ENCODE data around the gene AVPR2.

AVPR2 gene

DNA sequence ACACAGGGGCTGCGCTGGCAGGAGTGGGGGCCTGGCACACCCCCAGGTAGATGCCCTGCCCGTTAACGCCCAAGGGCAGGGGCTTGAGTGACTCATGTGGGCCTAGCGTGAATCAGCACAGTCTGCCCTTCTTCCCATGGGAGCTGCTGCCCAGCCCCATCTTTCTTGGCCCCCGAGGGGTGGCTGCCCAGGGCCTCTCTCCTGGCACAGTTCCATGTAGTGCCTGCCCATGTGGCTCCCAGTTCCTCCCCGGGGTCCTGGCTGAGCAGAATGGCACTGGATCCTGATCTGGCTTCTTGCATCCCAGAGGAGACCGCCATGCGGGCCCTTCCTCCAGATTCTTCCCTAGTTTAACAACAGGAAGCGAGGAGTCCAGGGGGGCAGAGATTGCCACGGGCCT lies 2.1 kb upstream of the AVPR2 start:
- DNase-seq (ENCODE audit: low read depth in 1 of 2, low spot score in 1 of 2) = no peak
- TF ChIP-seq JUND (IDR thresholded peaks at IDR 0.05; ENCODE audit: low read depth) = no peak
- in situ Hi-C loops (cut with HindIII; ENCODE audit: low pct_unique_long_range_greater_than_20kb, low sequenced_read_pairs) = no loop called here

GRCh38 chrX:153903238-153903980 lies 1.1 kb upstream of the AVPR2 start:
- DNase-seq (ENCODE audit: low read depth in 1 of 2, low spot score in 1 of 2) = no peak
- in situ Hi-C loops (cut with HindIII; ENCODE audit: low pct_unique_long_range_greater_than_20kb, low sequenced_read_pairs) = no loop called here
- TF ChIP-seq JUND (IDR thresholded peaks at IDR 0.05; ENCODE audit: low read depth) = no peak

DNA sequence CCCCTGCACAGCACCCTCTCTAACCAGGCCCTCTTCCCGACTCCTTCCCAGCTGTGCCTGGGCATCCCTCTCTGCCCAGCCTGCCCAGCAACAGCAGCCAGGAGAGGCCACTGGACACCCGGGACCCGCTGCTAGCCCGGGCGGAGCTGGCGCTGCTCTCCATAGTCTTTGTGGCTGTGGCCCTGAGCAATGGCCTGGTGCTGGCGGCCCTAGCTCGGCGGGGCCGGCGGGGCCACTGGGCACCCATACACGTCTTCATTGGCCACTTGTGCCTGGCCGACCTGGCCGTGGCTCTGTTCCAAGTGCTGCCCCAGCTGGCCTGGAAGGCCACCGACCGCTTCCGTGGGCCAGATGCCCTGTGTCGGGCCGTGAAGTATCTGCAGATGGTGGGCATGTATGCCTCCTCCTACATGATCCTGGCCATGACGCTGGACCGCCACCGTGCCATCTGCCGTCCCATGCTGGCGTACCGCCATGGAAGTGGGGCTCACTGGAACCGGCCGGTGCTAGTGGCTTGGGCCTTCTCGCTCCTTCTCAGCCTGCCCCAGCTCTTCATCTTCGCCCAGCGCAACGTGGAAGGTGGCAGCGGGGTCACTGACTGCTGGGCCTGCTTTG lies 1.1 kb downstream of the AVPR2 start:
- in situ Hi-C loops (cut with HindIII; ENCODE audit: low pct_unique_long_range_greater_than_20kb, low sequenced_read_pairs) = no loop called here
- TF ChIP-seq JUND (IDR thresholded peaks at IDR 0.05; ENCODE audit: low read depth) = no peak
- DNase-seq (ENCODE audit: low read depth in 1 of 2, low spot score in 1 of 2) = no peak

DNA sequence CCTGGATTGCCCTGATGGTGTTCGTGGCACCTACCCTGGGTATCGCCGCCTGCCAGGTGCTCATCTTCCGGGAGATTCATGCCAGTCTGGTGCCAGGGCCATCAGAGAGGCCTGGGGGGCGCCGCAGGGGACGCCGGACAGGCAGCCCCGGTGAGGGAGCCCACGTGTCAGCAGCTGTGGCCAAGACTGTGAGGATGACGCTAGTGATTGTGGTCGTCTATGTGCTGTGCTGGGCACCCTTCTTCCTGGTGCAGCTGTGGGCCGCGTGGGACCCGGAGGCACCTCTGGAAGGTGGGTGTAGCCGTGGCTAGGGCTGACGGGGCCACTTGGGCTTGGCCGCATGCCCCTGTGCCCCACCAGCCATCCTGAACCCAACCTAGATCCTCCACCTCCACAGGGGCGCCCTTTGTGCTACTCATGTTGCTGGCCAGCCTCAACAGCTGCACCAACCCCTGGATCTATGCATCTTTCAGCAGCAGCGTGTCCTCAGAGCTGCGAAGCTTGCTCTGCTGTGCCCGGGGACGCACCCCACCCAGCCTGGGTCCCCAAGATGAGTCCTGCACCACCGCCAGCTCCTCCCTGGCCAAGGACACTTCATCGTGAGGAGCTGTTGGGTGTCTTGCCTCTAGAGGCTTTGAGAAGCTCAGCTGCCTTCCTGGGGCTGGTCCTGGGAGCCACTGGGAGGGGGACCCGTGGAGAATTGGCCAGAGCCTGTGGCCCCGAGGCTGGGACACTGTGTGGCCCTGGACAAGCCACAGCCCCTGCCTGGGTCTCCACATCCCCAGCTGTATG lies 1.8 kb downstream of the AVPR2 start:
- in situ Hi-C loops (cut with HindIII; ENCODE audit: low pct_unique_long_range_greater_than_20kb, low sequenced_read_pairs) = no loop called here
- DNase-seq (ENCODE audit: low read depth in 1 of 2, low spot score in 1 of 2) = no peak
- TF ChIP-seq JUND (IDR thresholded peaks at IDR 0.05; ENCODE audit: low read depth) = no peak

DNA sequence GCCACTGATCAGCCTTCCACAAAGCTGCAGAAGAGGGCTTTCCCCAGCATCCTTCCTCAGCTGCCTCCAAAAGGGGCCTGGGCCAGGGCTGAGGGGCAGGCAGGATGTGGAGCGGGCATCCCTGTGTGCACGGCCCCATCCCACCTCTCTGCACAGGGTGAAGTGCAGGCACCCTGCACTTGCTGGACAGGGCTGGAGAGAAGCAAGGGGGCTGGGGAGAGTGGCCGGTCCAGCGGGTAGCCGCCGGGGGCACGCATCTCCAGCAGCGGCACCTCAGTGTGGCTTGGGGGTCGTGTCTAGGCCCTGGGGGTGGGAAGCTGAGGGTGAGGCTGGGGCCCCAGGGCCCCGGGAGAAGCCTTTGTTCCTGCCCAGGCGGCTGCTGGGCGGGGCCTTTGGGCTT lies 3.0 kb downstream of the AVPR2 start:
- no peak for TF ChIP-seq JUND (IDR thresholded peaks at IDR 0.05; ENCODE audit: low read depth)

DNA sequence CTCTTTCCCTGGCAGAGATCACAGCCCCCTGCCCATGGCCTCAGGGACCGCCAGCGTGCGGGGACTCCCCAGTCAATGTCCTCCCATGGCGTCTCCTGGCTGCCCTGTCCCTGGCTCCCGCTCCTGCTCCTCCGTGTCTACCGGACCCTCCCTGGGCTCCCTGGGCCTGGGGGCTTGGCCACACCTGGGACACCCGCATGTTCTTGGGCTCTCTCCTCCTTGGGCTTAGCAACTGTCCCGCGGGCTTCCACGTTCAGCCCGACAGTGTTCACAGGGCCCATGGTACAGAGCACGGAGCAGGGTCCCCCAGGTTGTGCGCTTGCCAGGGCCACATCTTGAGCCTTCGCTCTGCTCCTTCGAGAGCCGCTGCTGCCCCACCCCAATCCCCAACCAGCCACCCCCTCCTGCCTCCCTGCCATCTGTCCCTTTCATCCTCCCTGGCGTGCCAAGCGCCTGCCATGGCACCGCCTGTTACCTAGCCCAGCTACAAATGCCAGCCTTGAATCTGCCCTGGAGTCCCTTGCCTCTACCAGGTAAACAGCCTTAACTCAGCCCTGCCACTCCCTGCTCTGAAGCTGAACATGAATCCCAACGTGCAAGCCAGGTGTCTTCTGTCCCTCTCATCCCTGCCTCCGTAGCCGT lies 3.9 kb downstream of the AVPR2 start:
- TF ChIP-seq JUND (IDR thresholded peaks at IDR 0.05; ENCODE audit: low read depth) = no peak
- DNase-seq (ENCODE audit: low read depth in 1 of 2, low spot score in 1 of 2) = no peak
- in situ Hi-C loops (cut with HindIII; ENCODE audit: low pct_unique_long_range_greater_than_20kb, low sequenced_read_pairs) = no loop called here

More for the DNA sequence above, 3.0 kb downstream of the AVPR2 start:
- no peak for DNase-seq (ENCODE audit: low read depth in 1 of 2, low spot score in 1 of 2)
- in situ Hi-C loops (cut with HindIII; ENCODE audit: low pct_unique_long_range_greater_than_20kb, low sequenced_read_pairs) = no loop called here

DNA sequence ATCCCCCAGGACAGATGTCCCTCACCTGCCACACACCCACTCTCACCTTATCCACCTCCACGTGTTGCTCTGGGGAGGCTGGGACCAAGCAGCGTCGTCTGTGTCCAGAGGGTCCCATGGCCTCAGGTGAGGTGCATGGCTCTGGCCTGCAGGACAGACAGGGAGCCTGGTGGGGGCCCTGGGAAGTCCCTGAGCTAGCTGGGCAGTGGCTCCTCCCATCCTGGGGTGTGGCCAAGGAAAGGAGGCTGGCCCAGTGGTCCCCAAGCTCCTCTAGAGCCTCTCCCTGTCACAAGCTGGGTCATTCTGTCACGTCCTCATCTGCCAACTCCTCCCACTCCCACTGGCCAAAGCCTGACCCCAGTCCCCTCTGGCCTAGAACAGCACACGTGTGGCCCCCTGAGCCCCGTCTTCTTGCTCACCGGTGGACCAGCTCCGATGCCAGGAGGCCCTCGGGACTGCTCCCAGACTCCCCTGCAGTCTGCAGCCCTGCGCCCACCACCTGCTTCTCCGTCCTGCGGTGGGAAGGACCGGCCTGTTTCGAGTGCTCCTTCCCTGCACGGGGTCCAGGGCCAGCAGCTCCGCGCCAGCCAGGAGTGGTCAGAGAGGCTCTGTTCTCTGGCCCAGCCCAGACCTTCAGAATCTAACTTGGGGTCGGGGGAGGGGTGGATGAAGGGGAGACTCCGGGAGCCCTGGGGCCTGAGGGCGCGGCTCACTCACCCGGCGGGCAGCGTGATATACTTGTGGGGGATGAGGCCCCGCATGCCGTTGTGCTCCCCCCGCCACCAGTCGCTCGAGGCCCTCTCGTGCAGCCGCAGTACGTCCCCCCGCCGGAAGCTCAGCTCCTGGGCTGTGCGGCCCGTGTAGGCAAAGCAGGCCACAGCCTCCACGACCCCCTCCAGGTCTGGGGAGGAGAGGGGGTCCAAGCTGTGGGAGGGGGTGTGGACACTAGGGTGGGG lies 4.8 kb downstream of the AVPR2 start:
- no peak for DNase-seq (ENCODE audit: low read depth in 1 of 2, low spot score in 1 of 2)
- TF ChIP-seq JUND (IDR thresholded peaks at IDR 0.05; ENCODE audit: low read depth) = no peak
- in situ Hi-C loops (cut with HindIII; ENCODE audit: low pct_unique_long_range_greater_than_20kb, low sequenced_read_pairs) = no loop called here

- in situ Hi-C loops (cut with HindIII; ENCODE audit: low pct_unique_long_range_greater_than_20kb, low sequenced_read_pairs) = no loop called here
- DNase-seq (ENCODE audit: low read depth in 1 of 2, low spot score in 1 of 2) = no peak
- TF ChIP-seq JUND (IDR thresholded peaks at IDR 0.05; ENCODE audit: low read depth) = no peak
Observed at GRCh38 chrX:153909980-153910360, 5.5 kb downstream of the AVPR2 start.

- no peak for DNase-seq (ENCODE audit: low read depth in 1 of 2, low spot score in 1 of 2)
- TF ChIP-seq JUND (IDR thresholded peaks at IDR 0.05; ENCODE audit: low read depth) = no peak
- in situ Hi-C loops (cut with HindIII; ENCODE audit: low pct_unique_long_range_greater_than_20kb, low sequenced_read_pairs) = no loop called here
Observed at GRCh38 chrX:153910446-153910845, 6.0 kb downstream of the AVPR2 start.

- in situ Hi-C loops (cut with HindIII; ENCODE audit: low pct_unique_long_range_greater_than_20kb, low sequenced_read_pairs) = no loop called here
- DNase-seq (ENCODE audit: low read depth in 1 of 2, low spot score in 1 of 2) = no peak
- TF ChIP-seq JUND (IDR thresholded peaks at IDR 0.05; ENCODE audit: low read depth) = no peak
Observed at GRCh38 chrX:153911798-153912197, 7.3 kb downstream of the AVPR2 start.

DNA sequence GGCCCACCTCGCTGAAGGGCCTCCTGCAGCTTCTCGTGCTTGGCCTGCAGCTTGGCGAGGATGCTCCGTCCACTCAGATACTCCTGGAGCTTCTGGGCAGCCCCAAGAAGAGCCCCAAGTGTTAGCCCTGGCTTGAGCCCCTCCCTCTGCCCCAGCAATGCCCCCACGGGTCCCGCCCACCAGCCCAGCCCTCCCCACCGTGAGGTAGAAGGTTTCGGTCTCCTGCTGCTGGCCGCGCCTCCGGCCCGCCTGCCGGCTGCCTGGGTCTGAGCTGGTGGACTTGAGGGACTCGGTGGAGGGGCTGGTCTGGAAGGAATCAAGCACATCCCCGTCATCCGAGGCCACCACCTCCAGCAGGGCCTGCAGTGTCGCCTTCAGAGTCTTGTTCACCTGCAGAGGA lies 8.7 kb downstream of the AVPR2 start:
- in situ Hi-C loops (cut with HindIII; ENCODE audit: low pct_unique_long_range_greater_than_20kb, low sequenced_read_pairs) = no loop called here

DNA sequence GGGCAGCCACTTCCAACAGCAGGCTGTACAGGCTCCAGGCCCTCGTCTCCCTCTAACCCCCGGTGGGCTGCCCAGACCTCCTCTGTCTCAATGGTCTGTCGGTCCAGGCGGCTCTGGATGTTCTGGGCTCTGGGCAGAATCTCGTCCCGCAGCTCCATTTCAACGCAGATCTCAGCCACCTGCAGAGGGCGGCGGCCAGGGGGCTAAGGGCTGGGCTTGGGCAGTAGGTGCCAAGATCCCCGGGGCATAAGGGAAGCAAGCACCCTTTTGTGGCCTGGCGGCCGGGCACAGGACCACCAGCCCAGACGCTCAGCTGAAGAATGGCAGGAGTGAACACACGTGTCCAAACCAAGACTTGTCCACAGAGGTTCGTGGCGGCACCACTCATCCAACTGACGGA lies 9.2 kb downstream of the AVPR2 start:
- in situ Hi-C loops (cut with HindIII; ENCODE audit: low pct_unique_long_range_greater_than_20kb, low sequenced_read_pairs) = no loop called here
- no peak for TF ChIP-seq JUND (IDR thresholded peaks at IDR 0.05; ENCODE audit: low read depth)
- no peak for DNase-seq (ENCODE audit: low read depth in 1 of 2, low spot score in 1 of 2)

More for the DNA sequence above, 8.7 kb downstream of the AVPR2 start:
- DNase-seq (ENCODE audit: low read depth in 1 of 2, low spot score in 1 of 2) = no peak
- no peak for TF ChIP-seq JUND (IDR thresholded peaks at IDR 0.05; ENCODE audit: low read depth)

All from T47D (cell line).